Iris pigment epithelial cell (primary cell): ENCODE results near the gene GFAP.

ENCODE experiments used
- DNase-seq: peaks from one replicate; pipeline ENCODE4 v3.0.0-alpha.2; 2011; ENCODE audit warnings: low read depth

GFAP gene

GRCh38 chr17:44899074-44899782, 16.1 kb downstream of the GFAP start, which contains the start of gene EFTUD2:
EFTUD2 (minus strand) TSS chr17:44899445; CDS start chr17:44894521, 4,924 bp downstream.
- DNase-seq = peak; percentile 88

DNA sequence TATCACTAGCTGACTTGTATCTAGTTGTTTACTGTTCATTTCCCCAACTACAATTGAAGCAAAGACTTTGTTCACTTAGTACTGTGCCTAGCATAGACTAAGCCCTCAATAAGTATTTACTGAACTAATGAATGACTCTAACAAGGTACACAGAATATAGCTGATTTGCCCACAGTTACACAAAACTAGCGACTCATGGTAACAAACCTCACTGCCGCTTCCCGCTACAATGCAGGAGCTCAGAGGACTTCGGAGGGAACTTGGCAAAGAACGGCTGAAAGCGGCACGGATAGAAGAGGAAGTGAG, 16.6 kb downstream of the GFAP start:
- peak; percentile 49 for DNase-seq

- no peak for DNase-seq
Observed at GRCh38 chr17:44894642-44895041, 20.7 kb downstream of the GFAP start.

DNA sequence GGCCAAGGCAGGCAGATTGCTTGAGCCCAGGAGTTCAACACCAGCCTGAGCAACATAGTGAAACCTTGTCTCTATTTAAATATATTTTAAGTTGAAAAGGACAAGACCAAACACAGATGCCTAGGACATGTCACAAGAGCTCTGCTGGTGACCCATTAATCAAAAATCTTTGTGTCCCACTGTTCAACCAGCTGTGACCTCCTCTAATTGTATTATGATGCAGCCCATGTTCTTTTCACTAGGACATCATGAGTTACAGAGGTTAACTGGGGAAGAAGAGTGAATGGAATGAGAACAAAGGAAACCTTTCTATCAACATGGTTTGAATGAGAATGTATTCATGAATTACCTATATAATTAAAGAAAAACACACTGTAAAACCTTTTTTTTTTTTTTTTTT, 23.1 kb downstream of the GFAP start:
- no peak for DNase-seq

GRCh38 chr17:44889003-44889402, 26.3 kb downstream of the GFAP start:
- no peak for DNase-seq

DNA sequence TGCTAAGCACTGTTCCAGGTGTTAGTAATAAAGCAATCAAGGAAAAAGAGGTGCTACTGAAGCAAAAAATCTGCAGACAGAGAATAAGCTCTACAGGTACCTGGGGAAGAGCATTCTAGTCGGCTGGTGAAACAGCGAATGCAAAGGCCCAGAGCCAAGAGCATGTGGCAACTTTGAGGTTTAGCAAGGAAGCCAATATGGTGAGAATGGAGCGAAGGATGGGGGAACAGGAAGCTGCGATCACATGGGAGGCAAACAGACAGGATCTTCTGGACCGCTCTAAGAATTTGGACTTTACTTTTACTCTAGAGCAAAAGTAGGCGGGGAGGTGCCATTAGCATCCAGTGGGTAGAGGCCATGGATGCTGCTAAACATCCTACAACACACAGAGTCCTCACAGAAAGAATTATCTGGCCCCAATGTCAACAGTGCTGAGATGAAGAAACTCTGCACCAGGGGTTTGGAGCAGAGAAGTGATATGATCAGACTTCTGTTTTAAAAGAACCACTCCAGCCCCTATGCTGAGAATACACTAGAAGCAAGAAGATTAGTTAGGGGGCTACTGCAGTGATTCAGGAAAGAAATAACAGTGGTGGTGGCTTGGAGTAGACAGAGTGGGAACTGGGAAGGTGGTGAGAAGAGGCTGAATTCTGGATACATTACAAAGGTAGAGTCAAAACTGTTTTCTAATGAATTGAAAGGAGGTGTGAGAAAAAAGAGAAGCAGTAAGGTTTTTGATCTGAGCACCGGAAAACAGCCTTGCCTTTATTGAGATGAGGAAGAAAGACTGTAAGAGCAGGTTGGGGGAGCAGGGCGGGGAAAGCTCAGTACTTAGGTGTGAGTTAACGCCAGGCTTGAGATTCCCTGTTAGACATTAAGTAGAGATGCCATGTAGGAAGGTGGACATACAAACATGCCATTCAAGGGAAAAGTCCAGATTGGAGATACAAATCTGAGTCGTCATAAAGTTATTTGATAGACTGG, 27.0 kb downstream of the GFAP start:
- DNase-seq = no peak

- DNase-seq = no peak
Observed at GRCh38 chr17:44887016-44887415, 28.3 kb downstream of the GFAP start.

DNA sequence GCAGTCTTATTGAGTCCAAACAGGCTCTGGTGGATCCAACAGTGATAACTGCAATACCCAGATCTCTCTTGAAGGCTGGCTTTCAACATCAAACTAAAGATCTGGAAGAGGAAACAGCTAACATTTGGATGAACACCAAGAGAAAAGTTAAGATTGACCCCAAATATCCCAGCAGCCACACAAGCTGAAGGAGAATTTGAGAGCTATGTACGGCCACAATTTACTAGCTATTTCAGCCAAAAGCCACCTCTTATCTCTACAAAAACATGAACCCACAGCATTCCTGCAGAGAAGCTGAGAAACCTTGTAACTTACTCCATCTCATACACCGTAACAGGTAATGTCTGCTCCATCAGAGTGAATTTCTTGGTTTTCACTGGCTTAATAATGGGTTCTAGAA, 30.4 kb downstream of the GFAP start:
- DNase-seq = no peak

- no peak for DNase-seq
Observed at GRCh38 chr17:44881145-44881544, 34.2 kb downstream of the GFAP start.

GRCh38 chr17:44880062-44880461, 35.2 kb downstream of the GFAP start:
- DNase-seq = no peak

DNA sequence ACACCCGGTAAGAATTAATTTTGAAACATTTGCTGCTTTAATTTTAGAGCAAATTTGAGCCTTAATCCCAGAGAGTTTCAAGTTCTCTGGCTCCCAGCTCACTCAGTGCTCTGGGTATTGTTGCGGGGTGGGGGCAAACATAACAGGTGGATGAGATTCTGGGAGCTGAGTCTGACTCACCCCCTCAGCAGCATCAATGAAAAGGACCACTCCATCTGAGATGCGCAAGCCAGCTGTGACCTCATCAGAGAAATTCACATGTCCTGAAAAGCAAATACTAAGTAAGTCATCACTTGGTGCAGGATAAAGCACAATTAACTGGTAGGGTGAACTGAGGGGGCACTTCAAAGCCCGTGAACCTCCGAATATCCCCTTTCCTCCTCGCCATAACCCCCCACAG, 35.9 kb downstream of the GFAP start:
- no peak for DNase-seq

- DNase-seq = peak; percentile 28
Observed at GRCh38 chr17:44878627-44879221, 36.6 kb downstream of the GFAP start.

DNA sequence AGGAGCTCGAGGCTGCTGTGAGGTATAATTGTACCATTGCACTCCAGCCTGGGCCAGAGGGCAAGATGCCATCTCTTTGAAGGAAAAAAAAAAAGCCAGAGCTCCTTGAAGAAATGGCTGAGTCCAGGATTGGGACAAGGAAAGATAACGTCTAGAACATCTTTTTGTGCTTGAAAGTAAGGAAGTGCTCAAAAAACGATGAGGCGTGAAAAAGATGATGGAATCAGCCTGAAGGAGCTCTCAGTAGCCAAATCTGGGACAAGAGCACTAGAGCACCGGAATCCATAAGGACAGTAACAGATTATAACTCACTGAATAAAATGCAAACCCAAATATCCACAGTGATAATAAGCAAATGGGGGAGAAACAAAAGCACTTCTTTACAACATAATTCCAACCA, 38.2 kb downstream of the GFAP start:
- no peak for DNase-seq

DNA sequence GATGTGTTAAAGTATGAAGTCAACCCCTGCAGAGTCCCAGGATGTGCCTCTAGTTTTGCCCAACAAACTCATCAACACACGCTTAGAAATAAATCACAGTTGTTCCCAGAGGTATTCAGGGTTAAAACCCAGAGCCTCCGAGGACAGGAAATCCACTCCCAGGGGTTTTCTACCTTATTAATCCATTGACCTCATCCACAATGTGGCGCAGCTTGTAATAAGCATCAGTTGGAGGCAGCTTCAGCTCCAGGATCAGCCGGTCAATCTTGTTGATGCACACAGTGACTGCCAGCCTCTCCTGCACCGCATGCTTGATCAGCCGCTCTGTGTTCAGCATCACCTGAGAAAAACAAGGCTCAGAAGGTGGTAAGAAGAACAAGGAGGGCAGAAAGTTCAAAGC, 39.5 kb downstream of the GFAP start:
- no peak for DNase-seq

DNA sequence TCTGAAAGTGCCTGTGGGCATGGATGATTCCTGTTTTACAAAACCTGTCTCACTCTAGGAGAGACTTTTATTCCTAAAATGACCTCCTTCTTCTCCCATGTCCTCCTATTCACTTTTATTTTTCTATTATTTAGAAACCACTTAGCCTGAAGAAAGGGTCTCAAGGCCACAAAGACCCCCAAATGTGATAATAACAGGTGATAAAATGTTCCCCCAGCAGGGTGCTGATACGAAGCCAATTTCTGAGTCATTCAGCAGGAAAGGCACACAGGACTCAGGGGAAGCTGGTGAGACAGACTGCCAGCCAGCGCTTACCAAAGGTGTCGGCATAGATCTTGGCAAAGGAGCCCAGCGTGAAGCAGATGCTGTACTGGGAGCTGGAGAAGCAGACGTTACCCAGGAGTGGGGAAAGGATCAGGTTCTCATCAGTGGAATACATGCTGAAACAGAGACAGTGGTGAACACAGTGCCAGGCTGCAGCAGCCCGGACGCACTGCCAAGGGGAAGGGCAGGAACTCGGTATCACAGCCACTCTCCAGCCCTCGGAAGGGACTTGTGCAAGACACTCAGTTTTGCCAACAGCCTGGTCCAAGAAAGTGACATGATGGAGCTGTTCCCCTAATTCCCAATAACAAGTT, 43.0 kb downstream of the GFAP start:
- DNase-seq = no peak

DNA sequence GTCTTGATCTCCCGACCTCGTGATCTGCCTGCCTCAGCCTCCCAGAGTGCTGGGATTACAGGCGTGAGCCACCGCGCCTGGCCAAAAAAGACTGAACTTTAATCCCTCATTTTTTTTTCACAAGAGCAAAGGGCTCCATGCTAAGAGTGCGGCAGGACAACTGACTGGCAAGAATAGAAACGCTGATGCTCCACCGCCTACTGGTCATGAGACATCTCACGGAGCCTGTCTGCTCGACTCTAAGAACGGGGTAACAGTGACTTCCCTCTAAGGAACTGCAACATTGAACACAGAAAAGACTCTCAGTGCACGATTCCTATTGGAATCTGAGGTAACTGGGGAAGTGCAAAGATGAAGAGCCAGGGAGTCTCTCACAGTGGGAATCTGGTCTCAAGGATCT, 43.7 kb downstream of the GFAP start:
- DNase-seq = no peak

GRCh38 chr17:44867841-44868240, 47.5 kb downstream of the GFAP start:
- DNase-seq = no peak

- peak; percentile 27 for DNase-seq
Observed at GRCh38 chr17:44865931-44866330, 49.4 kb downstream of the GFAP start.

DNA sequence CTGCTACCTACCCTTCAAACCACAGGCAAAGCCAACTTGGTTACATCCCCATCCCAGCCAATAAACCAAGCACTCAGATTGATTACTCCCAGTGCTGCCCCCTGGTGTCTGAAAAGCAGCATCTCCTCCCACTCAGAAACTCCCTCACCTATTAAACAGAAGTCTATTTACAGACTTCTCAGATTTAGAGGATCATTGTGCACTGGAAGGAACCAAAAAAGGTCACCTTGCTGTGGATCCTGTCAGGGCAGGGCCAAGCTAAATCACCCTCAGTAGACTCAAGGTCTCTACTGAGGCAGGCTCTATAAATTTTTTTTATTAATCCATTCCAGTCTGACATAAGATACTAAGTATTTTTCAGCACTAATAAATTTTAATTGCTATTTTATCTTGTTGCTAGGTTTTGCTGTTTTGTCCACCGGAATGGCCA, 50.1 kb downstream of the GFAP start:
- DNase-seq = peak; percentile 67

DNA sequence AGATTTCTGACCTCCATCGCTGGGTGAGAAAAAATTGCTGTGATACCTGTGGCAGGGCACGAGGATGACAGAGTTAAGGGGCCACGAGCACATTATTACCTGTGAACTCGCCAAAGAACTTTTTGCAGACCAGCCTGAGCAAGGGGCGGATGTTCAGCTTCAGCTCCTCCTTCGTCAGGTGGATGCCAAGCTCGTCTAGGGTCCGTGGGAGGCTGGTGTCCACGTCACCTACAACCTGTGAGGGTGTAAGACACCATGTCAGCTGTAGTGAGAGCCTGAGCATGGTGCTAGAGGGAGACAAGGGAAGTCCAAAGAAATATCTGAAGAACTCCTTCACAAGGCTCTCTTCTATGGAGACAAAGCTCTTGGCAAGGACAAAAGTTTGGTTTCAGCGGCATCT, 50.5 kb downstream of the GFAP start:
- no peak for DNase-seq

DNA sequence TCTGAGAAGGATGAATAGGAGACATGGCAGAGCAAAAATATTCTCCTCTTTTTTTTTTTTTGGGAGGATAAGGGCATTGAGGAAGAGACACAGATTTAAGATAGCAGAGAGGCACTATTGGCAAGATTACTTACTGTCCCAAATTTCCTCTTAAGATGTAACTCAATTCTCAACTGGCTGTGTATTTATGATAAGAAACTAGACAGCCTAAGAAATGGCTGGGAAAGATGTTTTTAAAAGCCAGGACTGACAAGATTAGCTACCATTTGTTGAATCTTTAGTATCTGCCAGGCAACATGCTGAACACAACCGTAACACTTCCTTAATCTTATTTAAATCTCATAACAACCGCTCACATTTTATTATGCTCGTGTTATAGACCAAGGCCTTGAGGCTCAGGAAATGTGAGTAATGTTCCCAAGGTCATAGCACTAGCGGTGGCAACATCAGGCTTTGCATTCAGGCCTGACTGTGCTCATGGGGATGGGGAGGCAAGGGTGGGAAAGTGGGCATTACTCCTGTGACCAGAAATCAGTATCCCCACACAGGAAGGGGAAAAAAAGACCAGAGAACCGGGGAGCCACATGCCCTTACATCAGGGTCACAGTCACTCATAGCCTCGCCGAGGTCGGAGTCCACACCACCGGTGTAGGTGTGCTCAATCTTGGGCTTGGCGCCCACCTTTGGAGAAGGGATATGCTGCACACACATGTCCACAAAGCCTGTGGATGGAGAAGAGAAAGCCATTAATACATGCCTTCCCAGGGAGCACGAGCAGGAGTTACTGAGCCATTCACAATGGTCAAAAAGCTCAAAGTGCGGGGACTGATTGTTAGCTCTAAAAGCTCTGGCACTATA, 52.0 kb downstream of the GFAP start:
- DNase-seq = peak; percentile 59
